Endodermal cell (in vitro differentiated cells): ENCODE results near the gene ARHGEF28. TPM values are rescaled to one million over a fixed set of nuclear protein-coding genes. Genes with fewer than 3 reads are reported as not detected.

Source experiments
- DNase-seq: peaks from one replicate; pipeline ENCODE4 v3.0.0-alpha.2; 2017
- H3K27ac ChIP-seq: 2 replicates; pipeline ENCODE4 v1.5.1; 2013; ENCODE audit warnings: mild to moderate bottlenecking, low read depth, low read length, moderate library complexity
- H3K27me3 ChIP-seq: 2 replicates; pipeline ENCODE4 v1.6.1; 2013; ENCODE audit warnings: mild to moderate bottlenecking, low read length, moderate library complexity; ENCODE audit not compliant: insufficient read depth, control insufficient read depth, poor library complexity, severe bottlenecking
- H3K36me3 ChIP-seq: 2 replicates; pipeline ENCODE4 v1.7.0; 2013; ENCODE audit warnings: mild to moderate bottlenecking, low read length, moderate library complexity; ENCODE audit not compliant: control insufficient read depth, insufficient read depth
- H3K4me1 ChIP-seq: one replicate; pipeline ENCODE4 v1.7.0; 2013; ENCODE audit warnings: low read length; ENCODE audit not compliant: control insufficient read depth, insufficient read depth
- H3K4me3 ChIP-seq: 2 replicates; pipeline ENCODE4 v1.5.1; 2013; ENCODE audit warnings: mild to moderate bottlenecking, low read length, moderate library complexity
- H3K9ac ChIP-seq: 2 replicates; pipeline ENCODE4 v1.6.1; 2013; ENCODE audit warnings: mild to moderate bottlenecking, low read length, moderate library complexity; ENCODE audit not compliant: poor library complexity, severe bottlenecking; ENCODE audit errors: extremely low read depth
- H3K9me3 ChIP-seq: 2 replicates; pipeline ENCODE4 v1.6.1; 2013; ENCODE audit warnings: mild to moderate bottlenecking, low read length, moderate library complexity; ENCODE audit not compliant: control insufficient read depth
- H3K27ac Mint-ChIP-seq: 2 replicates; pipeline ENCODE4 v1.8.0; 2020; ENCODE audit warnings: mixed read lengths
- H3K27me3 Mint-ChIP-seq: 2 replicates; pipeline ENCODE4 v1.8.0; 2021; ENCODE audit warnings: mild to moderate bottlenecking, mixed read lengths; ENCODE audit not compliant: insufficient read depth
- H3K36me3 Mint-ChIP-seq: 2 replicates; pipeline ENCODE4 v1.8.0; 2020; ENCODE audit warnings: low read depth, mixed read lengths
- H3K4me1 Mint-ChIP-seq: 2 replicates; pipeline ENCODE4 v1.8.0; 2020; ENCODE audit warnings: mixed read lengths
- H3K4me3 Mint-ChIP-seq: 2 replicates; pipeline ENCODE4 v1.8.0; 2020; ENCODE audit warnings: mild to moderate bottlenecking, moderate library complexity, mixed read lengths
- H3K9me3 Mint-ChIP-seq: 2 replicates; pipeline ENCODE4 v1.8.0; 2020; ENCODE audit warnings: mild to moderate bottlenecking, mixed read lengths
- WGBS, 2 experiments: methylation state at CpG; one replicate each; pipeline versions ENCODE4 v1.1.5 to v1.1.7; 2013; ENCODE audit warnings: missing lambda C conversion rate in 2 of 2, mixed read lengths in 1 of 2; ENCODE audit not compliant: insufficient coverage in 1 of 2, insufficient read length in 1 of 2; 5-methylcytosine and 5-hydroxymethylcytosine counted together
- total RNA-seq, 2 donors: library from RNA; stranded (reverse); fragmentation: NEBNext Ultra II Directional in 1 of 2; extraction: Animal tissue kit (Norgen Biotek cat#: 25700) in 1 of 2; gene quantifications; 2 replicates in 1 of 2; 3 replicates in 1 of 2; pipeline ENCODE4 v1.2.1, GENCODE V29; 2021
- TF ChIP-seq, protein P1 (sequence below): fragments of 200-600 bp; sonication (generic); conservative IDR thresholded peaks from 2 replicates; pipeline ENCODE4 v1.5.0; 2021; ENCODE audit warnings: antibody characterized with exemption, mild to moderate bottlenecking

The ARHGEF28 gene
- total RNA-seq, 2 donors from 2014 or later = 0.92 to 1.2 TPM

DNA sequence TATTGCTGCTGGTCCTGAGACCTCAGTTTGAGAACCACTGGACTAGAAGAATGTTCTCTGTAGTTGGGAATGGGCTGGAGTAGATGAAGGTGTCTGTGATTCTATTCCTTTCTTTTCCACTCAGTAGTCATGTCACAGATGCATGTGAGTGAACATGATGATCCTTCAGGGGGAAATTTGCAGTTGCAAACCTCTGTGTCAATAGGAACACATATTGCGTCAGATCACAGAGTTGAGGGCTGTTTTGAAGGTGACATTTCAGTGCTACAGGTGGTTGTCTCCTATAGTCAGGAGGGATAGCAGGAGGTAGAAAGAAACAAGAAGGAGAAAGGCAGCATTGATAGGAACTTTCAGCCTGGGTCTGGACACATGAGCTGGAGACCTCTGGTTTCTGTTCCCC is 239.3 kb downstream of the ARHGEF28 start:
- H3K4me3 Mint-ChIP-seq = no peak overlapping the region
- DNase-seq = no peak
- H3K4me3 ChIP-seq = no peak overlapping the region
- H3K9ac ChIP-seq = no peak overlapping the region
- no peak overlapping the region for H3K27ac ChIP-seq
- H3K36me3 Mint-ChIP-seq = no peaks in the 10 kb centered on the region
- TF ChIP-seq, protein P1, sequence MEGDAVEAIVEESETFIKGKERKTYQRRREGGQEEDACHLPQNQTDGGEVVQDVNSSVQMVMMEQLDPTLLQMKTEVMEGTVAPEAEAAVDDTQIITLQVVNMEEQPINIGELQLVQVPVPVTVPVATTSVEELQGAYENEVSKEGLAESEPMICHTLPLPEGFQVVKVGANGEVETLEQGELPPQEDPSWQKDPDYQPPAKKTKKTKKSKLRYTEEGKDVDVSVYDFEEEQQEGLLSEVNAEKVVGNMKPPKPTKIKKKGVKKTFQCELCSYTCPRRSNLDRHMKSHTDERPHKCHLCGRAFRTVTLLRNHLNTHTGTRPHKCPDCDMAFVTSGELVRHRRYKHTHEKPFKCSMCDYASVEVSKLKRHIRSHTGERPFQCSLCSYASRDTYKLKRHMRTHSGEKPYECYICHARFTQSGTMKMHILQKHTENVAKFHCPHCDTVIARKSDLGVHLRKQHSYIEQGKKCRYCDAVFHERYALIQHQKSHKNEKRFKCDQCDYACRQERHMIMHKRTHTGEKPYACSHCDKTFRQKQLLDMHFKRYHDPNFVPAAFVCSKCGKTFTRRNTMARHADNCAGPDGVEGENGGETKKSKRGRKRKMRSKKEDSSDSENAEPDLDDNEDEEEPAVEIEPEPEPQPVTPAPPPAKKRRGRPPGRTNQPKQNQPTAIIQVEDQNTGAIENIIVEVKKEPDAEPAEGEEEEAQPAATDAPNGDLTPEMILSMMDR = no peak
- H3K4me1 Mint-ChIP-seq = no peaks in the 10 kb centered on the region
- no peaks in the 10 kb centered on the region for H3K9me3 Mint-ChIP-seq
- H3K27ac Mint-ChIP-seq = no peak overlapping the region
- no peaks in the 10 kb centered on the region for H3K27me3 ChIP-seq
- no peaks in the 10 kb centered on the region for H3K4me1 ChIP-seq
- H3K9me3 ChIP-seq = no peaks in the 10 kb centered on the region
- no peaks in the 10 kb centered on the region for H3K27me3 Mint-ChIP-seq
- H3K36me3 ChIP-seq = no peaks in the 10 kb centered on the region
- WGBS, 2 experiments = 80 to 95% methylated on average over 1 of the region's 1 CpG

DNA sequence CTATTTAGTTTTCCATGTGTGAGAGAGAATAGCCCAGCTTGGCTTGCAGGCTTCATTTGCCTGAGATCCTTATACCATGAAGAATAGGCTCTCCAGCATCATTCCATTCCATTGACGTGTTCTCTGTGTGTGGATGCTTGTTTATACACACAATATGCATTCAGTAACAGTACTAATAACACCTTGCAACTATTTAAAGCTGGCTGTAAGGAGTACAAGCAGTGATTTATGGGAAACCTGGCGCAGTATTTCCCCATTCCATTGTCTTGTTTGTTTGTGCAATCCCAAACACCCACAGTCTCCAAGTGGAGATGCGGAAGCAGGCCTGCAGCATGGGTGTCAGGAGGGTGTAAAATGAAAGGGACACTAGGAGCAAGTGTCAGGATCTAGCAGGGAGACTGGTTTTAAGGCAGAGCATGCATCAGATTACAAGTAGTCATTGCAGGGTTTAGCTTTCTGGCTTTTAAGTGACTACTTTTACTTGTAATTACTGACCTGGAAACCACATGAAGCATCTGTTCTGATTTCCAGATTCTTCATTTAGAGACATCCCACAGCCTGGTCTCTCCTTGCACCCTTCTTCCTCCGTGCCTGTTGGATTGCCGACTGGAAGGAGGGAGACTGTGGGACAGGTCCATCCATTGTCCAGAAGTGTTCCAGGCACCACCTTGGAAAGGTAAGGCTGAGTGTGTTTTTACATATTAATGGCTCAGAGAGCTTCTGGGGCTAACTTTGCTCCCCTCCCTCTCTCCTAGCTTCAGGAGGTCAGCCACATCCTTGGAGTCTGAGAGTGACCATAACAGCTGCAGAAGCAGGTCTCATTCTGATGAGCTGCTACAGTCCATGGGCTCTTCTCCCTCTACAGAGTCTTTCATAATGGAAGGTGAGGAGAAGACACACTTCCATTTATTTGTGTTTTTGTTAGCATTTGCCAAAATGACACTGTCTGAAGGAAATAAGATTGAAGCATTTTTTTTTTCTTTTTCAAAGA is 241.6 kb downstream of the ARHGEF28 start:
- H3K27ac Mint-ChIP-seq = no peak overlapping the region
- H3K4me1 Mint-ChIP-seq = no peaks in the 10 kb centered on the region
- Histone ChIP-seq H3K4me3 (no peak overlapping the region), H3K9ac (no peak overlapping the region), H3K27me3 (no peaks in the 10 kb centered on the region), H3K27ac (no peak overlapping the region), H3K36me3 (no peaks in the 10 kb centered on the region), H3K4me1 (no peaks in the 10 kb centered on the region), H3K9me3 (no peaks in the 10 kb centered on the region)
- no peak for DNase-seq
- WGBS, 2 experiments = 98% methylated on average over 5 of the region's 5 CpGs; no CpG with 5 or more reads in 1 of the 2 experiments
- H3K36me3 Mint-ChIP-seq = no peaks in the 10 kb centered on the region
- no peak overlapping the region for H3K4me3 Mint-ChIP-seq
- H3K27me3 Mint-ChIP-seq = peaks cover 2% of the 10 kb centered on the region
- no peaks in the 10 kb centered on the region for H3K9me3 Mint-ChIP-seq
- TF ChIP-seq, protein P1 = no peak

DNA sequence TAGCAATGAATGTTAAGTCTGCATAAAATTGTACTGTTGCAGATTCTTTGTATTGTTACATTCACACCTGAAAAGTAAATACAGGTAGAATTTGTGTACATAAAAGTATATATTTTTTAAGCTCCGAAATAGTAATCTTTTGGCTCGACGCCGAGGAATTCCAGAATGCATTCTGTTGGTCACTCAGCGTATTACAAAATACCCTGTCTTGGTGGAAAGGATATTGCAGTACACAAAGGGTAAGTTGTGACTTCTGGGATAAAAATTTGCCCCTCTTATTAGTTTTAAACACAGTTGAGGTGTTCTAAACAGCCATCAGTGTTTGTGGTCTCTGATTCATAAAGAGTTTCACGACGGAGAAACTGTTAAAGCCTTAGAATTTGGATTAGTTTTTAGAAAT is 257.6 kb downstream of the ARHGEF28 start:
- 92 to 100% methylated on average over 4 to 7 of the region's 7 CpGs for WGBS, 2 experiments
- Histone ChIP-seq H3K9ac (no peak overlapping the region), H3K4me3 (no peak overlapping the region), H3K36me3 (no peaks in the 10 kb centered on the region), H3K9me3 (peaks cover 8% of the 10 kb centered on the region), H3K4me1 (no peaks in the 10 kb centered on the region), H3K27me3 (no peaks in the 10 kb centered on the region), H3K27ac (no peak overlapping the region)
- H3K27me3 Mint-ChIP-seq = peaks cover 4% of the 10 kb centered on the region
- H3K4me3 Mint-ChIP-seq = no peak overlapping the region
- DNase-seq = no peak
- H3K36me3 Mint-ChIP-seq = no peaks in the 10 kb centered on the region
- no peaks in the 10 kb centered on the region for H3K4me1 Mint-ChIP-seq
- TF ChIP-seq, protein P1 = no peak
- H3K27ac Mint-ChIP-seq = no peak overlapping the region
- H3K9me3 Mint-ChIP-seq = peaks cover 19% of the 10 kb centered on the region
